ENCODE data around the gene GUK1.

The GUK1 gene

GRCh38 chr1:228131766-228132165 lies 8.3 kb upstream of the GUK1 start:
- no peak for DNase-seq (ENCODE audit: low read depth in 2 of 2)

- DNase-seq (ENCODE audit: low read depth in 2 of 2) = no peak
These were observed 5.5 kb upstream of the GUK1 start for GRCh38 chr1:228134591-228134990.

- no peak for DNase-seq (ENCODE audit: low read depth in 2 of 2)
These were observed 3.2 kb upstream of the GUK1 start for GRCh38 chr1:228136901-228137300.

GRCh38 chr1:228139406-228139930 lies 611 bp upstream of the GUK1 start:
- DNase-seq (ENCODE audit: low read depth in 2 of 2) = no peak

GRCh38 chr1:228140724-228141225 lies 696 bp downstream of the GUK1 start:
- DNase-seq (ENCODE audit: low read depth in 2 of 2) = no peak

- DNase-seq (ENCODE audit: low read depth in 2 of 2) = no peak
These were observed 1.4 kb downstream of the GUK1 start for GRCh38 chr1:228141226-228142044.

GRCh38 chr1:228142155-228142691 lies 2.1 kb downstream of the GUK1 start:
- no peak for DNase-seq (ENCODE audit: low read depth in 2 of 2)

- DNase-seq (ENCODE audit: low read depth in 2 of 2) = no peak
These were observed 2.6 kb downstream of the GUK1 start for GRCh38 chr1:228142701-228143136.

GRCh38 chr1:228143480-228144192 lies 3.6 kb downstream of the GUK1 start:
- DNase-seq (ENCODE audit: low read depth in 2 of 2) = no peak

- DNase-seq (ENCODE audit: low read depth in 2 of 2) = no peak
These were observed 4.3 kb downstream of the GUK1 start for GRCh38 chr1:228144193-228144992.

- DNase-seq (ENCODE audit: low read depth in 2 of 2) = no peak
These were observed 4.9 kb downstream of the GUK1 start for GRCh38 chr1:228144993-228145343.

GRCh38 chr1:228145463-228146416 lies 5.7 kb downstream of the GUK1 start:
- no peak for DNase-seq (ENCODE audit: low read depth in 2 of 2)

- no peak for DNase-seq (ENCODE audit: low read depth in 2 of 2)
These were observed 6.5 kb downstream of the GUK1 start for GRCh38 chr1:228146417-228147150.

GRCh38 chr1:228147151-228147693 lies 7.1 kb downstream of the GUK1 start:
- no peak for DNase-seq (ENCODE audit: low read depth in 2 of 2)

GRCh38 chr1:228147768-228148167 lies 7.7 kb downstream of the GUK1 start:
- no peak for DNase-seq (ENCODE audit: low read depth in 2 of 2)

- DNase-seq (ENCODE audit: low read depth in 2 of 2) = no peak
These were observed 8.2 kb downstream of the GUK1 start for GRCh38 chr1:228148196-228148861.

GRCh38 chr1:228148935-228149405 lies 8.9 kb downstream of the GUK1 start:
- DNase-seq (ENCODE audit: low read depth in 2 of 2) = no peak

GRCh38 chr1:228149406-228150119 lies 9.5 kb downstream of the GUK1 start, which contains the start of gene GJC2:
Gene GJC2 (plus strand): TSS chr1:228149930. CDS start chr1:228157759, 7,829 bp downstream.
- no peak for DNase-seq (ENCODE audit: low read depth in 2 of 2)
